Neural cell (in vitro differentiated cells): ENCODE data around the gene APPBP2. TPM values are rescaled to one million over a fixed set of nuclear protein-coding genes. Genes with fewer than 3 reads are reported as not detected.

Experiments
- H2AFZ ChIP-seq: fragments of 200-600, 300-800 bp; sonication (generic), shearing (Covaris generic); 2 replicates; pipeline ENCODE4 v1.6.0; 2014; ENCODE audit warnings: low read depth, mild to moderate bottlenecking, antibody characterized with exemption, low read length, moderate library complexity
- H3F3A ChIP-seq: fragments of 200-600 bp; shearing (Covaris generic); 2 replicates; pipeline ENCODE4 v1.6.1; 2016; ENCODE audit warnings: mild to moderate bottlenecking, moderate library complexity, mixed read lengths, antibody characterized with exemption, low read length; ENCODE audit not compliant: insufficient read depth, poor library complexity, severe bottlenecking
- H3K27ac ChIP-seq: fragments of 200-600, 300-800 bp; sonication (generic), shearing (Covaris generic); 2 replicates; pipeline ENCODE4 v1.5.1; 2014; ENCODE audit warnings: mild to moderate bottlenecking, low read length, moderate library complexity
- H3K27me3 ChIP-seq: fragments of 300-800, 200-600 bp; sonication (generic), shearing (Covaris generic); 2 replicates; pipeline ENCODE4 v1.6.0; 2014; ENCODE audit warnings: mild to moderate bottlenecking, low read depth, low read length, moderate library complexity; ENCODE audit not compliant: insufficient read depth
- H3K36me3 ChIP-seq: fragments of 300-800, 200-600 bp; sonication (generic), shearing (Covaris generic); 2 replicates; pipeline ENCODE4 v1.5.1; 2014; ENCODE audit warnings: mild to moderate bottlenecking, antibody characterized with exemption, low read length, moderate library complexity; ENCODE audit not compliant: insufficient read depth
- H3K4me2 ChIP-seq: fragments of 300-800, 200-600 bp; sonication (generic), shearing (Covaris generic); 2 replicates; pipeline ENCODE4 v1.6.0; 2014; ENCODE audit warnings: mild to moderate bottlenecking, low read length
- H3K4me3 ChIP-seq: fragments of 300-800, 200-600 bp; sonication (generic), shearing (Covaris generic); 2 replicates; pipeline ENCODE4 v1.5.1; 2014; ENCODE audit warnings: mild to moderate bottlenecking, low read length, moderate library complexity
- H3K79me2 ChIP-seq: fragments of 200-600 bp; shearing (Covaris generic); replicated peaks from 2 replicates; pipeline ENCODE4 v1.6.0; 2014; ENCODE audit warnings: mild to moderate bottlenecking, low read length, moderate library complexity; ENCODE audit not compliant: insufficient read depth
- H3K9ac ChIP-seq: fragments of 300-800, 200-600 bp; sonication (generic), shearing (Covaris generic); 2 replicates; pipeline ENCODE4 v1.6.1; 2016; ENCODE audit warnings: mild to moderate bottlenecking, low read length, mixed read lengths
- H3K9me2 ChIP-seq: fragments of 200-600 bp; shearing (Covaris generic); 2 replicates; pipeline ENCODE4 v1.6.1; 2016; ENCODE audit warnings: mild to moderate bottlenecking, low read length, mixed read lengths; ENCODE audit not compliant: insufficient read depth
- H3K9me3 ChIP-seq: fragments of 200-600, 300-800 bp; sonication (generic), shearing (Covaris generic); 2 replicates; pipeline ENCODE4 v1.6.1; 2016; ENCODE audit warnings: mild to moderate bottlenecking, mixed run types, low read length, moderate library complexity, mixed read lengths
- H4K20me1 ChIP-seq: fragments of 200-600 bp; shearing (Covaris generic); 2 replicates; pipeline ENCODE4 v1.6.1; 2016; ENCODE audit warnings: mild to moderate bottlenecking, mixed run types; ENCODE audit not compliant: insufficient read depth
- CTCF ChIP-seq: fragments of 450-650 bp; IDR thresholded peaks from 2 replicates; pipeline ENCODE4 v1.5.1; 2014; ENCODE audit warnings: antibody characterized with exemption, mild to moderate bottlenecking, moderate library complexity; ENCODE audit not compliant: poor library complexity, severe bottlenecking
- EP300 ChIP-seq: fragments of 450-650 bp; conservative IDR thresholded peaks from 2 replicates; pipeline ENCODE4 v1.6.1; 2014; ENCODE audit warnings: antibody characterized with exemption, mild to moderate bottlenecking, moderate library complexity; ENCODE audit not compliant: poor library complexity, severe bottlenecking
- EZH2 ChIP-seq: fragments of 200-600, 300-800 bp; shearing (Covaris generic), sonication (generic); IDR thresholded peaks from 2 replicates; pipeline ENCODE4 v1.6.1; 2014; ENCODE audit warnings: antibody characterized with exemption, low read length, borderline replicate concordance, mild to moderate bottlenecking; ENCODE audit not compliant: insufficient read depth, poor library complexity, severe bottlenecking
- MXI1 ChIP-seq: fragments of 450-650 bp; conservative IDR thresholded peaks from 2 replicates; pipeline ENCODE4 v1.6.1; 2014; ENCODE audit warnings: antibody characterized with exemption, mild to moderate bottlenecking; ENCODE audit not compliant: poor library complexity, severe bottlenecking
- POLR2AphosphoS5 ChIP-seq: IDR thresholded peaks from 2 replicates; pipeline ENCODE4 v1.6.1; 2012
- RAD21 ChIP-seq: fragments of 450-650 bp; conservative IDR thresholded peaks from 2 replicates; pipeline ENCODE4 v1.6.1; 2014; ENCODE audit warnings: antibody characterized with exemption, mild to moderate bottlenecking, moderate library complexity
- SMC3 ChIP-seq: fragments of 450-650 bp; conservative IDR thresholded peaks from 2 replicates; pipeline ENCODE4 v1.6.1; 2014; ENCODE audit warnings: antibody characterized with exemption, mild to moderate bottlenecking, moderate library complexity; ENCODE audit not compliant: poor library complexity
- TAF1 ChIP-seq: IDR thresholded peaks from 2 replicates; pipeline ENCODE4 v1.6.1; 2012; ENCODE audit warnings: low read depth
- polyA plus RNA-seq: library from polyadenylated mRNA; depleted of rRNA; stranded (reverse); fragments of >200 nt; gene quantifications from 2 replicates; pipeline ENCODE4 v1.2.3, GENCODE V29; 2014
- TF ChIP-seq, protein P1 (sequence below): IDR thresholded peaks from 2 replicates; pipeline ENCODE4 v1.6.1; 2012; ENCODE audit warnings: borderline replicate concordance

Gene APPBP2
- polyA plus RNA-seq, 1 donor from 2014 or later = 40.4 TPM

GRCh38 chr17:60528828-60529227, 2.8 kb upstream of the APPBP2 start:
- no peaks in the 10 kb centered on the region for H3F3A ChIP-seq
- H3K4me3 ChIP-seq = no peak overlapping the region
- H3K9me2 ChIP-seq = no peaks in the 10 kb centered on the region
- no peaks in the 10 kb centered on the region for H3K9me3 ChIP-seq
- H3K79me2 ChIP-seq = peaks cover 24% of the 10 kb centered on the region
- no peak for TF ChIP-seq EZH2
- TF ChIP-seq, protein P1, sequence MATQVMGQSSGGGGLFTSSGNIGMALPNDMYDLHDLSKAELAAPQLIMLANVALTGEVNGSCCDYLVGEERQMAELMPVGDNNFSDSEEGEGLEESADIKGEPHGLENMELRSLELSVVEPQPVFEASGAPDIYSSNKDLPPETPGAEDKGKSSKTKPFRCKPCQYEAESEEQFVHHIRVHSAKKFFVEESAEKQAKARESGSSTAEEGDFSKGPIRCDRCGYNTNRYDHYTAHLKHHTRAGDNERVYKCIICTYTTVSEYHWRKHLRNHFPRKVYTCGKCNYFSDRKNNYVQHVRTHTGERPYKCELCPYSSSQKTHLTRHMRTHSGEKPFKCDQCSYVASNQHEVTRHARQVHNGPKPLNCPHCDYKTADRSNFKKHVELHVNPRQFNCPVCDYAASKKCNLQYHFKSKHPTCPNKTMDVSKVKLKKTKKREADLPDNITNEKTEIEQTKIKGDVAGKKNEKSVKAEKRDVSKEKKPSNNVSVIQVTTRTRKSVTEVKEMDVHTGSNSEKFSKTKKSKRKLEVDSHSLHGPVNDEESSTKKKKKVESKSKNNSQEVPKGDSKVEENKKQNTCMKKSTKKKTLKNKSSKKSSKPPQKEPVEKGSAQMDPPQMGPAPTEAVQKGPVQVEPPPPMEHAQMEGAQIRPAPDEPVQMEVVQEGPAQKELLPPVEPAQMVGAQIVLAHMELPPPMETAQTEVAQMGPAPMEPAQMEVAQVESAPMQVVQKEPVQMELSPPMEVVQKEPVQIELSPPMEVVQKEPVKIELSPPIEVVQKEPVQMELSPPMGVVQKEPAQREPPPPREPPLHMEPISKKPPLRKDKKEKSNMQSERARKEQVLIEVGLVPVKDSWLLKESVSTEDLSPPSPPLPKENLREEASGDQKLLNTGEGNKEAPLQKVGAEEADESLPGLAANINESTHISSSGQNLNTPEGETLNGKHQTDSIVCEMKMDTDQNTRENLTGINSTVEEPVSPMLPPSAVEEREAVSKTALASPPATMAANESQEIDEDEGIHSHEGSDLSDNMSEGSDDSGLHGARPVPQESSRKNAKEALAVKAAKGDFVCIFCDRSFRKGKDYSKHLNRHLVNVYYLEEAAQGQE = no peak
- TF ChIP-seq TAF1 = no peak
- no peak for TF ChIP-seq RAD21
- TF ChIP-seq SMC3 = no peak
- no peak for TF ChIP-seq POLR2AphosphoS5
- TF ChIP-seq MXI1 = no peak
- no peak for TF ChIP-seq CTCF
- TF ChIP-seq EP300 = no peak
- no peak overlapping the region for H3K9ac ChIP-seq
- H3K27ac ChIP-seq = no peak overlapping the region
- no peak overlapping the region for H3K4me2 ChIP-seq
- H3K36me3 ChIP-seq = no peaks in the 10 kb centered on the region
- H4K20me1 ChIP-seq = no peaks in the 10 kb centered on the region
- no peak overlapping the region for H2AFZ ChIP-seq
- H3K27me3 ChIP-seq = no peaks in the 10 kb centered on the region

- Histone ChIP-seq H2AFZ (no peak overlapping the region), H3K27ac (no peak overlapping the region), H4K20me1 (no peaks in the 10 kb centered on the region), H3K79me2 (peaks cover 35% of the 10 kb centered on the region), H3K4me2 (no peak overlapping the region), H3K9me2 (no peaks in the 10 kb centered on the region), H3K27me3 (no peaks in the 10 kb centered on the region), H3K4me3 (no peak overlapping the region), H3K9ac (no peak overlapping the region), H3K9me3 (no peaks in the 10 kb centered on the region), H3F3A (no peaks in the 10 kb centered on the region), H3K36me3 (no peaks in the 10 kb centered on the region)
- TF ChIP-seq POLR2AphosphoS5 = no peak
- TF ChIP-seq SMC3 = no peak
- no peak for TF ChIP-seq EZH2
- no peak for TF ChIP-seq EP300
- TF ChIP-seq, protein P1 = no peak
- no peak for TF ChIP-seq CTCF
Observed at GRCh38 chr17:60527701-60528100, 1.7 kb upstream of the APPBP2 start.
